CD4-positive, alpha-beta T cell treated with Interleukin-21 for 1 hour (primary cell): Measurements from ENCODE around the gene EVL.
"Not testable (repeated sequence)": the region's sequence is repeated elsewhere in the genome, so short reads cannot be mapped to it uniquely, and the experiment has no call there.

Experiments used
- DNase-seq: peaks from one replicate; pipeline ENCODE4 v3.0.0-alpha.2; 2020

The EVL gene, protein sequence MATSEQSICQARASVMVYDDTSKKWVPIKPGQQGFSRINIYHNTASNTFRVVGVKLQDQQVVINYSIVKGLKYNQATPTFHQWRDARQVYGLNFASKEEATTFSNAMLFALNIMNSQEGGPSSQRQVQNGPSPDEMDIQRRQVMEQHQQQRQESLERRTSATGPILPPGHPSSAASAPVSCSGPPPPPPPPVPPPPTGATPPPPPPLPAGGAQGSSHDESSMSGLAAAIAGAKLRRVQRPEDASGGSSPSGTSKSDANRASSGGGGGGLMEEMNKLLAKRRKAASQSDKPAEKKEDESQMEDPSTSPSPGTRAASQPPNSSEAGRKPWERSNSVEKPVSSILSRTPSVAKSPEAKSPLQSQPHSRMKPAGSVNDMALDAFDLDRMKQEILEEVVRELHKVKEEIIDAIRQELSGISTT

DNA sequence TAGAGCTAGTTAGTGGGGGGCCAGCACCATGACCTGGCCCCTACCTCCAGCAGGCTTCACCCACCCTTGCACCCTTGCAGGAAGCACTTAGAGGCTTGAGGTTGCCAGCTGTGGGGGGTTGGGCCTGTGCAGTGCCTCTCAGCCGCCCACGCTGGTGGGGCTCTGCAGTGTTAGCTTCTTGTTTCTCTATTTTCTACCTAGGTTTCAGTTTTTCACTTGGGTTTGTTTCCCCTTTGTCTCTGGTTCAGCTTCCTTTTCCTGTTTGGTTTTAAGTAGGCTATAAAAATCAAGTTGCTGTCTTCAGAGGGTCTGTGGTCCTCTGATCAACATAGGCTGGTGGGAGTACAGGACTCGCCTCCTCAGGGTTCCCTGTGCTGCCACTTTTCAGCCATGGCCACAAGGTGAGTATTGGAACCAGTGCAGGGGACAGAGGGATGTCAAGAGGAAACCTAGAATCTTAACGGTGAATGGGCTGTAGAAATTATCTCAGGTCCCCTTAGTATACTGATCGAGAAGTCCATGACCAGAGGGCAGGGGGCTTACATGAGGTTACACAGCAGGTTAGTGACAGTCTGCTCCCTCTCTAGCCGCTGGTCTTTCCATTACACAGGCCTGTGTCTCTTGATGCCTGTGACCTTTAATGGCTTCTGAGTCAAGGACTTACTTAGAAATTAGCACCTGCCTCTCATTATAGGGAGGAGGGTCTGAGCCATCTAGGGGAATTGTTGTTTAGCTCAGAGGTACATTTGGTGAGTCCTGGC lies at the start of gene EVL:
EVL (plus strand) TSS at position 312 of the 761 bp plus-strand sequence; CDS start at position 391, 79 bp downstream.
- peak; percentile 77 for DNase-seq

DNA sequence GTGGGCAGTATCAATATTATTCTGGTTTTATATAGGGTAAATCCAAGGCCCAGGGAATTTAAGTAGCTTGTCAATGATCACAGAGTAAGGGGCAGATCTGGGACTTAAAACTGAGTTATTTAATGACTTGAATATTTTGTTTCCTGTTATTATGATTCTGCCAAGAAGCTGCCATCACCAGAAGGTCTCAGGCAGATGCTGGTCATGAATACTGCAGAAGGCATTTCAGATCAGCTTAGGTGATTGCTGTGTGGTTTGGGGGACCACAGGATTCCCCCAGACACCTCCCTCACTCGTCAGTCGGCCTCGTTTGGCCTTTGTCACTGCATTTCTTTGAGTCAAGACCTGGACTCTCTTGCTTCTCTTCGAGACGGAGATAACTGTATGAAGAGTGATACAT lies 47.7 kb upstream of the EVL start:
- DNase-seq: no peak

DNA sequence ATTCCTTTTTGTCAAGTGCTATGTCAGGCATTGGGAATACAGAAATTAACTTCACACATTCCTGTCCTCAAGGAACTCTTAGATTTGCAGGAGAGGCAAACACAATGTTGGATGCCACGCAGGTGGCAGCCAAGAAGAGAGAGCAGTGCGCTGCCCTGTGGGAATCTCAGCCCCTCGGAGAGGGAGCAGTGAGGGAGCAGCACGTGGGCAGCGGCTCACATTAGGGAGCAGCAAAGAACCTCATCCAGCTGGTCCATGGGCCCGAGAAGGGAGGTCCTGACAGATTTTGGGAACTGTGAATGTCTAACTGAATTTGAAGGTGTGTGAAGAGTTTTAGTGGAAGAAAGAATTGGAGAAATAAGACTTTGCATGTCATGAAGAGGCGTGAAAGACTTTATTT lies 47.2 kb upstream of the EVL start:
- DNase-seq: no peak

DNA sequence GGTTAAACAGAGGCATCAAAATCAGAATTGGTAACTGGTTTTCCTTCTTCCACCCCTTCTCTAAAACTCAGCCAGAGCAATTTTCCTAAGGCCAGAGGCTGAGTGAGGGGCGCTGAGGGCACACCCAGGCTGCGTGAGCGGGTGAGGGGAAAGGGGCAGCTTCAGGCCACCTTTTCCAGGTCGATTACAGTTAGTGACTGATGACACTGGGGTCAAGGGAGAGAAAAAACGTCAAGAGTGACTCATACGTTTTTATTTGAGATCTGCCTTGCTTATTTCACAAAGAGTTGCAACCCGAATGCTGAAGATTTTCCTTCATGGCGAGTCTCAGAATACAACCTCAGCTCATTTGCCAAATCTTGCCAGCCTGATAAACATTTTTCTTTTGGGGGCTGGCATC lies 46.7 kb upstream of the EVL start:
- no peak for DNase-seq

DNA sequence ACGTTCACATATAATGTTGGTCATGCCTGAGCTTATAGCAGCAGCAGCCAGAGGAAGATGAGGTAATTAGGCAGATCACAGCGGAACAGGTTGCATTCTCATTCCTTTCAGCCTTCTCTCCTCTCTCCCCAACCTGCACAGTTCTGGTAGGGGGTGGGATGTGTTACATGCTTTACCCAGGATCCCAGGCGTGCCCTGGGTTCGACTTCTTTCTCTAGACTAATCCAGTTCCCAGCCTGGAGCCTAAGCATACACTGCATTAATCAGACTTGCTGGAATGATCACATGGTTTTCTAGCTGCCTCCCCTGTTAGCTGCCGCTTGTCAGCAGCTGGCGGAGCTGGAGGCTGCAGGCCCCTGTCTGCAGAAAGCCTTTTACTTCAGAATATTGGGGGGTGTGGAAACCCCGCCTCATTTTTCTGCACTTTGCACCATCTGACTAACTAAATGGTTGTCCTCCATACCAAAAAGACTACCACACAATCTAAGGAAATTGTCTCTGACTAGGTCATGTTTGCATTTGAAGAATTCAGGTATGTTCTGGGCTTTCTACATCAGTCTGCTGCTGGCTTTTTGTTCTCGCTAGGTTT lies 46.0 kb upstream of the EVL start:
- DNase-seq: no peak

DNA sequence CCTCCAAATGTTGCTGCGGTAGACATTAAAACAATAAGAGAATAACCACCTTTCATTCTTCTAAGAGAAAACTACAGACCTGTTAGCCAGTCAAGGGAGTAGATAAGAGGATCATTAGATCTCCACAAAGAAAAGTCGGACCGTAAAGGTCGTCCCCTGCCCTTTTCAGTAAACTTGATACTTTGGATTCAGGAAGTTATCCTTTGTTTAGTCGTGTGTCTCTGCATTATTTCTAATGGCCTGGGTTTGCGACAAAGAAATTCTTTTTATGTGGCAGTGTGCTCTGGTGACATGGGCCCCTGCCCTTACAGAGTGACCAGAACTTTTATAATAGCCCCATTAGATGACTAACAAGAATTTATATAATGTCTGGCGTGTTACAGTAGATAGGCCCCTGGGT lies 44.6 kb upstream of the EVL start:
- DNase-seq: no peak

DNA sequence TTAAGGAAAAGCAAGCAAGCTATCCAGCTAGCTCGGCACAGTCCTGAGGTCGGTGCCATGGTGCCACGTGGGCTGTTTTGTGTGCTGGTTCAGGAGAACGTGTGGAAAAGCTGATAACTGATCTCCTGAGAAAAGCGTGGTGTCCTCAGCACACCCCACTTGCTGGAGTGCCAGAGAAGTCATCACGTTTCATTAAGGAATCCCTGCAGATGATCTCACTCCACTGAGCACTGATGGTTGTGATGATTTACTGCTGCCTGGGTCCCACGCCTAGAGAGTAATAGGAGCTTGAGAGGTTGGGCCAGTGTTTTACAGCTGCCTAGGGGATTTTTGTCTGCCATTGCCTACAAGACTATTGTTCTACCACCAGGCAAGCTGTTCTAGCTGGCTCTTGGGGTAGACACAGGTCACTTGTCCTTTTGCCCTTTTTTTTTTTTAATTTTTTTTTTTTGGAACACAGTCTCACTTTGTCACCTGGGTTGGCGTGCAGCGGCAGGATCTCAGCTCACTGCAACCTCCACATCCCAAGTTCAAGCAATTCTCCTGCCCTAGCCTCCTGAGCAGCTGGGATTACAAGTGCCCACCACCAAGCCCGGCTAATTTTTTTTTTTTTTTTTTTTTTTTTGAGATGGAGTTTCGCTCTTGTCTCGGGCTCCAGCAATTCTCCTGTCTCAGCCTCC lies 42.3 kb upstream of the EVL start:
- no peak for DNase-seq

DNA sequence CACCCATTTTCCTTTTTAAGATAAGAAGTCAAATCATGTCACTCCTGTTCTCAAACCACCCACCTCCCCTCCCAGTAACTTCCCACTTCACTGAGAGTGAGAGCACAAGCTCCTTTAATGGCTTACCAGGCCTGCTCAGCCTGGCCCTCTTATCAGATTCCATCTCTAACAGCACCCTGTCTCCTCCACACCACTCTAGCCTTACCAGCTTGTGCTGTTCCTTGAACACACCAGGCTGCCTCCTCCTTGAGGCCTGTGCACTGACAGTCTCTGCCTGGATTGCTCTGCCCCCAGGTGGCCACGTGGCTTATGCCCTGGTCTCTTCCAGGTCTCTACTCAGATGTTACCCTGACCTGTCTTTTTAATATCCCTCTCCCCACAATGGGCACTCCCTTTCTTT lies 40.1 kb upstream of the EVL start:
- DNase-seq: peak; percentile 13

DNA sequence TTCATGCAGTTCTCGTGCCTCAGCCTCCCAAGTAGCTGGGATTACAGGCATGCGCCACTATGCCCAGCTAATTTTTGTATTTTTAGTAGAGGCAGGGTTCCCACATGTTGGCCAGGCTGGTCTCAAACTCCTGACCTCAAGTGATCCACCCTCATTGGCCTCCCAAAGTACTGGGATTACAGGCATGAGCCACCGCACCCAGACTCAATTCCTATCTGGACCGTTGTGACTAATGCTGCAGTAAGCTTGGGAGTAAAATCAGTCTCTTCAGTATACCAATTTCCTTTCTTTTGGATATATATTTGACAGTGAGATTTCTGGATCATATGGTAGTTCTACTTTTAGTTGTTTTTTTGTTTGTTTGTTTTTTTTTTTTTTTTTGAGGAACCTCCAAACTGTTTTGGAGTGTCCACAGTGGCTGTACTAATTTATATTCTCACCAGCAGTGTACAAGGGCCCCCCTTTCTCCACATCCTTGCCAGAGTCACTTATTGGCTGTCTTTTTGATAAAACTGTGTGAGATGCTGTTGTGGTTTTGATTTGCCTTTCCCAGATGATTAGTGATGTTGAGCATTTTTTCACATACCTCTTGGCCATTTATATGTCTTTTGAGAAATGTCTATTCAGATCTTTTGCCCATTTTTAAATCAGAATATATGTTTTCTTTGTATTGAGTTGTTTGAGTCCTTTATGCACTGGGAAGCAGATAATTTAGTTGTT lies 37.3 kb upstream of the EVL start:
- no peak for DNase-seq

DNA sequence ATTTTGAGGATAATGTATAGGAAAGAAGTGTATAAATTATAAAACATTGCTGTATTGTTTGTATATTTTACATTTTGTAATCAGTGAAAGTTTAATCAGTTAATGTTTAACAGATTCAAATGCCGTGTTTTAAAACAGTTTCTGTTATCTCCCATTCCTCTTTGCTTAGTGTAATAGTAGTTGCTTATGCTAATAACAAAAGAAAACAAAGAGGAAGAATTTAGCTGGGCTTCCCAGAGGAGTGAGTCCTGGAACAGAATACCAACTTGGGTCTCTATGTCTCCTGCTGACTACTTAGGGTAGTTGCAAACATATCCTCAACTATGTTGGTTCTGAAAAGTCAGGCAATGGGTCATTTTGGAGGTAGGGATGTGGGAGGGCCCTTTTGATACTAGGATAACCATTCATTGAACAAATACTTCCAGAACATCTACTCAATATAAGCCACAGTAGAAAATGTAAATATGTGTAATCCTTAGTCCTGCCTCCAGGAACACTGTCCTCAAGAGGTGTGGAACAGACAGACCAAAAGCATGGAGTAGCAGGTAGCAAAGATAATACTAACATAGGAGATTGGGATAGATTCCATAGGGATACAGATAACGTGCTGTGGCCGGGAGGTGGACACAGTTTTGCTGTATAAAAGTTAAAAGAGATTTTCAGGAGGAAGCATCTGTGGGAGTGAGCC lies 36.1 kb upstream of the EVL start:
- DNase-seq: no peak

DNA sequence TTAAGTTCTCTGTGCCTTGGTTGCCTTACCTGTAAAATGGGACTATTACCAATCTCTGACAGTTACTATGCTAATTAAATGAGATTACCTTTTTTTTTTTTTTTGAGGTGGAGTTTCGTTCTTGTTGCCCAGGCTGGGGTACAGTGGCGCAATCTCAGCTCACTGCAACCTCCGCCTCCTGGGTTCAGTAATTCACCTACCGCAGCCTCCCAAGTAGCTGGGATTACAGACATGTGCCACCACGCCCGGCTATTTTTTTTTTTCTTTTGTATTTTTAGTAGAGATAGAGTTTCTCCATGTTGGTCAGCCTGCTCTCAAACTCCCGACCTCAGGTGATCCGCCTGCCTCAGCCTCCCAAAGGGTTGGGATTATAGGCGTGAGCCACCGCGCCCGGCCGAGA lies 35.2 kb upstream of the EVL start:
- DNase-seq: not testable (repeated sequence)

DNA sequence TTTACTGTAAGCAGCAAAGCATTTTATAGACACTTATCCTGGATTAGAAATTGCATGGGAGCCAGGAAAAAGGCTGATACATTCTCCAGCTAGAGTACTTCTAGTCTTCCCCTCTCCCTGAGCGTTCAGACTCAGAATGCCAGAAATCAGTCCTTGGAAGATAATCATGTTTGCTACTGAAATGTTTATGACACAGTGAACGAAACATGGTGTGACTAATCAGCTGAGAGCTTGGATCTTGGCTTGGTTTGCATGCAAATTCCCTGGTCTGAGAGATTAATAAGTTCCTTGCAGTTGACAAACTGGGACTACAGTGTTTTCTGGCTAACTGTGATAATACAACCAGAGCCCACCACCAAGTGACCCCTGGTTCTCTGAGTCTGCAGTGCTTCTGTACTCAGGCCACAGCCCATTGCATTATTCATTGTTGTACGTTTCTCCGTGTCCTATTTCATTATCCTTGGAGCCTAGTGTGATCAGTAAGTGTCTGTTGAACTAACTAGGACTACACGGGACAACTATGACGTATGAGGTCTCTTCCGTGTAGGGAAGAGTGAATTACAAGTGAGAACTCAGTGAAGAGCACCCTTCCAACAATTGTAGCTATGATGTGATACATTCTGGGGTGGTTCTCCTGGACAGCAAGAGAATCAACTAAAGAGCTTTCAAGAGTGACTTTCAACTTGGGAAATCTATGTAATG lies 34.6 kb upstream of the EVL start:
- DNase-seq: no peak

DNA sequence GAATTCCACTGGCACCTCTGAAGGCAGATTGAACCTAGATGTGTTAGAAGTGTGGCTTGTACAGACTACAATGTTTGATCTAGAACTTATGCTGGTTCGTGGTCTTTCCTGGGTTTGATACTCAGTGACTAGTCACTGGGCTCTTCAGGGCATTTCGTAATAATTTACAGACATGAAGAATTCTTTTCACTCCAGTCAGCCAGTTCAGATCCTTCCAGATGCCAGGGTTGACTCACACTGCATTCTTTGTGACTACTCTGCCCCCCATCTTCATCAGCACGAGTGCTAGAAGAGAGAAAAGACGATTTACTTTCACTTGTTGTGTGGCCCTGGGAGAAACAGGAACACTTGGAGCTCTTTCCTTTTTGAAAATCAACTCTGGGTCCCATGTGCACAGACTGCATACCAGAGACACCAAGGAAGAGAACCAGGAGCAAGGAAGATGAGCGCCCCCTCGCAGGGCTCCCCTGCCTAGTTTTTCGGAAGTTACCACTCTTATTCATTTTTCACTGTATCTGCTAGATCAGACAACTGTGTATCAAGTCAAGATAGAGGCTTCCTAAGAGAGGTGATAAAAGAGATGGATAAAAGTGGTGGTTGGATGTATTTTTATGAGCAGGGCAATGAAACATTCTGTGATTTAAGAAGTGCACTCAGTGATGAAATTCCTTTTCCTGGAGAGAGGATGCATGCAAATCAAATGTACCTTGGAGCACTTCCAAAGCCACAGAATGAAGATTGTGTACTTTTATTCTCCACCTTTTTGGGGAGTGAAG lies 33.5 kb upstream of the EVL start:
- DNase-seq: no peak

DNA sequence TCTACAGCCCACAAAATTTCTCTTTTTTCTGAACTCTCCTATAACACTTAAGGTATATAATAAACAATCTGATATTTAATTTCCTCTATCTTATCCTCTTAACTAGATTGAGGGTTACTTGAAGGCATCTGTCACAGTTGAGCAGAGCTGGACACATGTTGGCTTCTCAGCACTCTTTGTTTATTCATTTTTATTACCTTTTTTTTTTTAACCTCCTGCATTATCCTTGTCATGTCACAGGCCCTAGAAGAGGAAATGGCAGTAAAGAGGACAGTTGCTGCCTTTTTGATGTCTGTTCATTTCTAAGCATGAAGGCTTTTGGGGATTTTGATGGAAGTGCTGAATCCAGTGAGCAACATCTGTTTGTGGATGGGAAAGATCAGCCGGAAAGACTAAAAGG lies 32.5 kb upstream of the EVL start:
- no peak for DNase-seq

DNA sequence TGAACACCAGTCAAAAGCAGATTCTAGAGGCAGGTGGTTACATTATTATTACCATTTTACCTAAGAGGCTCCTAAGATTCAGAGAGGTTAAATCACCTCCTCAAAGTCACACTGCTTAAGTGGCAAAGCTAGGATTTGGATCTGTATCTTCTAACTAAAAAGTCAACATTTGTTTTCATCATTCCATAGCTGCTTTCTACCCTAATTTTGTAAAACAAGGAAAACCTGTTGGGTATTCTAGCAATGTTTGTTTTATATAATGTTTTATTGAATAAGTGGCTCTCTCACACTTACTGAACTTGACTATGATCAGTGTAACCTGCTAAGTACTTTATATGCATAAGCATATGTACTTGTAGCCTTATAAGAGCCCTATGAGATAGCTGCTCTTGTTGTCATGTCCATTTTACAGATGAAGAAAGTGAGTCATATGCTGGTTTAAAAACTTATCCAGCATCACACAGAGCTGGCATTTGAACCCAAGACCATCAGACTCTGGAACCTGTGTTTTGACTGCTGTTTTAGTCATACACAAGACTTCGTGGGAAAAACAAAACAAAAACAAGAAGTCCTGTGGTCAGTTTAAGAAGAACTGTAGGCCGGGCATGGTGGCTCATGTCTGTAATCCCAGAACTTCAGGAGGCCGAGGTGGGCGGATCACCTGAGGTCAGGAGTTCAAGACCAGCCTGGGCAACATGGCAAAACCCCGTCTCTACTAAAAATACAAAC lies 31.7 kb upstream of the EVL start:
- DNase-seq: no peak

DNA sequence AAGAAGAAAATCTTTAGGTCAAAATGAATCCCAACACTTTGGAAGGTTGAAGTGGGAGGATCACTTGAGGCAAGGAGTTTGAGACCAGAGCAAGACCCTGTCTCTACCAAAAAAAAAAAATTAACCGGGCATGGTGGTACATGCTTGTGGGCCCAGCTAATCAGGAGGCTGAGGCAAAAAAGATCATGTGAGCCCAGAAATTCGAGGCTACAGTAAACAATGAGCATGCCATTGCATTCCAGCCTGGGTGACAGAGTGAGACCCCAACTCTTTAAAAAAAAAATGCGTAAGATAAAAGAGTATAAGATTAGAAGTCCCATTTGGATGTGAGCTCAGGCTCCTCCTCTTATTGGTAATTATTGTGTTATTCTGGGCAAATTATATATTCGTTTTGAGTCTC lies 30.8 kb upstream of the EVL start:
- no peak for DNase-seq

DNA sequence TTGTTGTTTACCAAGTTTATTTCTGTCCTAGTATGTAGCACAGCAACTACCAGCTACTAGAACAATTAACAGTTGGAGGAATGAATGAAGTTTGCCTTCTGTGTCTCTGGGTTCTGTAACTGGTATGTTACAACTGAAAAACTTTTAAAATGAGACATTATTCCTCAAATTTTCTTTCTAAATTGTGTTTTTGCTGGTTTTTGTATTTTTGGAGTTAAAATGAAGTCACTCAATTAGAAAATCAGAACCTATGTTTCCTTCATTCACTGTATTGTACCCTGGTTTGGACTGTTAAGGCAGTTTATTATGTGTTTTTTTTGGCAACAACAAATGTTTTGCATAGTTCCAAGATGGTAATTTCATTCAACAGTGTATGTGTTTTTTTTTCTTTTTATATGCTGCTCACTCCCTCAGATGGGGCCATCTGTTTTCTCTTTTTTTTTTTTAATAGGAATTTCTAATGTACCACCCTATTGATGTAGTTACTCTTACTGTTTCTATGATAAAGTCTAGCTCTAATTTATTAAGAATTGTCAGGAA lies 30.2 kb upstream of the EVL start:
- no peak for DNase-seq

DNA sequence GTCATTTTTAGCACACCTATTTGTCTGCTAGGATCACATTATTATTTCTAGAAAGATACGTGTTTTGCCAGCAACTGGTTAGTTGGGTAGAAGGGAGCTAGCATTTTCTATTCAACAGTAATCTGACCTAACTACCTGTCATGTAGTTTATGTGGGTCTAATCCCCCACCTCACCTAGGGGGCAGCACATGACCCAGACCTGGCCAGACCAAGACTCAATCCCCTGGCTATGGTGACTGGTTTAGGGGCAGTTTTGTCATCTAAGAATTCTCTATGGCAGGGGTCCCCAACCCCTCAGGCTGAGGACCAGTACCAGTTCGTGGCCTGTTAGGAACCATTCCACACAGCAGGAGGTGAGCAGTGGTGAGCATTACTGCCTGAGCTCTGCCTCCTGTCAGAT lies 29.5 kb upstream of the EVL start:
- no peak for DNase-seq

DNA sequence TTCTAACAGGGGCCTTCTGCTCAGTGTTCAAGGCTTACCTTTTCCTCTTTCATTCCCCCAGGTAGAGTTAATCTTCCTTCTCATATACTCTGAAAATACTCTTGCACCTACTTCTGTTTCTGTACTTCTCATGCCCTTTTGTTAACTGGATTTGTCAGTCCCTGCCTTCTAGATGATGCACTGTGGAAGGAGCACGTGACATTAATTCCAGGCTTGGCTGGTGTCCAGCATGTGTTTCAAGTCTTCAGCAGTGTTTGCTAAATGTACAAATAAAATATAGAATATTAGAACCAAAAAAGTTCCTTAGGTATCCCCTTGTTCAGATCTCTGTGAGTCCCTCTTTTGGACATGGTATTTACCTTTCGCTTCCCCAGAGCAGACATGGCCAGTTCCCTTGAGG lies 27.9 kb upstream of the EVL start:
- DNase-seq: no peak

DNA sequence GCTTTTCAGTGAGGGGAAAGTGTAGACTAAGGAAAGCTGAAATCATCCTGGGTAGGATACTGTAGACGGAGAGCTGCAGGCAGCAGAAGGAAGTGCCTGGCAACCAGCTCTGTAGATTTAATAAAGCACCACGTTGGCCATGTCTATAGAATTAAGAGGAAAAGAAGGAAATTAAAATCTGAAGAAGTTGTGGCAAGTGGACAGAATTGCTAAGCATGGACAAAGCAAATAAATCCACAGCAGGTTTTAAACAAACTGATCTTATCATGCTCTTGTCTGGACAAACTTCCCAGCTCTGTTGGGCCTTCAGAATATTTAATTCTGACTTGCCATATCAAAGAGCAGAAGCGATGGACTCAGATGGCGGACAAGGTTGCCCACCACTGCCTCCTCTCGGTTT lies 27.2 kb upstream of the EVL start:
- no peak for DNase-seq
